HG03439 (cell line): ENCODE results near the gene ZNF516.
"Not testable (repeated sequence)": the region's sequence is repeated elsewhere in the genome, so short reads cannot be mapped to it uniquely, and the experiment has no call there.

Experiments
- ATAC-seq: cut with Tn5 transposase; IDR thresholded peaks from one replicate; pipeline ENCODE4 v1.9.1; 2021; ENCODE audit warnings: mild to moderate bottlenecking, moderate library complexity; ENCODE audit not compliant: unreplicated experiment

ZNF516 gene

DNA sequence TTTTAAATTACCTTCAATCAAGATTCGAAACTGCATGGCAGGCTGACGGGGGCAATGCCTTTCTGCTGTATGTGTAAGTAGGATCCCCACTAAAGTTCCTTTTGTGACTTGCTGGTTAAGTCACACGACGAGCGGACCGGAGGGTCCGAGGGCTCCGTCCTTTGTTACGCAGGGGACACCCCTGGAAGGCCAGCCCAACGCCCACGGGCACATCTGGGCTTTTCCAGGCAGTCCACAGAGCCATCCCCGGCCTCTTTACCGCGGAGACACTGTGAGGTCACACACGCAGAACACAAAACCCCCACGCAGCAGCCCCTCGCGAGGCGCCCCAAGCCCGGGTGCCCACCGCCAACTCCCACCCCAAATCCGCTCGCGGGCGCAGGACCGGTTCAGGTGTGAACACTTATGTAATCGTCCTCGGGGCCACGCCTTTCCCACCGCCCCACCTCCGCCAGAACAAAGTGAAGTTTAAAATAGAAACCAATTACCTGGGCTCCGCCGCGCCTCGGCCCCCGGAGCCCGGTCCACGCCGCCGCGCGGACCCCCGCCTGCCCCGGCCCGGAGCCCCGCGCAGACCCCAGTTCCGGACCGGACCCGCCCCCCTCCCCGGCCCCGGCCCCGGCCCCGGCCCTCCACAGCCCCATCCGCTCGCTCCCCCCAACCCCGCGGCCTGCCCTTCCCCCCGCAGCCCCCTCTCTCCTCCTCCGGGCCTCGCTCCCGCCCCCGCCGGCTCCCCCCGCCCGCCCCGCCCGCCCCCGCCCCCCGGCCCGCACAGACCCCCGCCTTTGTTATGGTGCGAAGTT, 4.2 kb downstream of the ZNF516 start:
- no peak for ATAC-seq

DNA sequence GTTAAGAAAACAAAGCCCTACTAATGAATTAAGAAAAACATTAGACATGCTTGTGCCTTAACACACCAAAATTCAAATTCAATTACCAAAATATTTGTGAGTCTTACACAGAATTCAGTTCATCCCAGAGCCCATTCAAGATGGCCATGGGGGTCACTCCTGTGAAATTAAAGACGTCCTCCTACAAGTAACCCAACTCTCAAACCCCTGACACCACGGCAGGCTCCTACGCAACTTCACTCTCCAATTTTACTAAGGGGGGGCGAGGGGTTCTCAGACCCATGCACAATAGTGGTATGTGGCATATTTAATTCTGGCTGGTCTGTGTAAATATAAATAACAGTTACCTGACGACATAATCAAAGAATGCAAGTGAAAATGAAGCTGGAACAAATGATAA, 5.0 kb downstream of the ZNF516 start:
- ATAC-seq, result no peak

DNA sequence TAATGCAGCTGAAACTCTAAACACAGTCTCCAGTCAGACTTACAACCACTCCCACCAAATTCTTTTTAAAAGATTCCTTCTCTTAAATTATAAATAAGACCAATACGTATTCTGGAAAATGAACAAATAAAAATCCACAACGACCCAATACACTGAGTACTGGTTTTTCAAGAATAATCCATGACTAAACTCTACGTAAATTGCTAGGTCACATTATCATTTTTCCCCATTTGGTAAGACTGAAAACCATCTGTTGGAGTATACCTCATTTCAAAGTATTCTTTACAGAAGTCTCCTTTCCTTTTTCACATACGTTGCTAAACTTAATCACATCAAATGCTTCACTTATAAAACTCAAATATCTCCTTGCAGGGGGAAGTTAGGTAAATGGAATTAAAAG, 6.0 kb downstream of the ZNF516 start:
- no peak for ATAC-seq

DNA sequence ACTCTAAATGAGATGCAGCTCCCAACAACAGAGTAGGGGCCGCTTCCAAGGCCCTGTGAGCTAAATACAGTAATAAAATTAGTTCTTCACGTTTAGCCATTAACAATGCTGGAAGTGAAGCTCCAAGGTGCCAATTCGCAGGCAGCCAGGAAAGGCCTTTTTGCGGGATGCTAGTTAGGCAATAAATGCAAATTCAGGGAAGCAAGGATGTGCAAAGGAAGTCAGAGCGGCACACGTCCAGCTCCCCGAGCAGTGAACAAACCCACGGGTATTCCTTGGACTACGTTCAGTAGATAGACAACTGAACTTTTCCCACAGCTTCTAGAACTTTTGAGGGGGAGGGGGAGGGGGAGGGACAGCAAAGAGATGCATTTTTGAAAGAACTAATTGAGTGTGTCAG, 6.9 kb downstream of the ZNF516 start:
- no peak for ATAC-seq

DNA sequence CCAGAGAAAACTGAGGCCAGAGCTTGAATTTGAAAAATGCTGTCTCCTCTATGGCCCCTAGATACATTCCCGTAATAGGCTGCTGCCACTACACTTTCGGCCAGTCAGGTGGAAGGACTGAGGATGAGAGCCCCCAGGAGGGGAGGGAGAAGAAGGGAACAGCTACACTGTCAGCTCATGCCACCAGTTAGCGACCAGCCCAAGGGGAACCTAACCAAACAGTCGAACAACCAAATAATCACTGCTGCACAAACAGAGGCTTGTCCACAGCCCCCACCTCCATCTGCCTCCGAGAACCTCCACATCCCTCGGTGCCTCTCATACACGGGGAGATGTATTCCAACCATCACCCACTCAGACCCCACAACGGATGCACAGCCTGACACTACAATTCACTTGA, 7.3 kb downstream of the ZNF516 start:
- no peak for ATAC-seq

DNA sequence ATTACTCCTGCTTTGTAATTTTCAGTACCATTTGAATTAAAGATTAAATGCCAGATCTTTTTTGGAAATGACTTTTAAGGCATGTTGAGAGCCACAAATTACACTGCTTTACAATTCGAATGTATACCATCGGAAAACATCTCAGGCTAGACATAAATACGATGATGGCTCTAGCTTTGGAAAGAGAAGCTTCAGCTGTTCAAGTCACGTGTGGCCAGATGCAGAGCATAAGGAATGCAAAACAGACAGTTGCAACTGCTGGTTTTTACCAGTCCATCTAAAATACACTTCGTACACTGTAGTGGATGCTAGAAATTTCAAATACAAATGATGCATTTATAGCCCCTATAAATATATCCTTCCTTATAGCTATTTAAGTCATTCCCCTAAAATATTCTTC, 8.0 kb downstream of the ZNF516 start:
- no peak for ATAC-seq

DNA sequence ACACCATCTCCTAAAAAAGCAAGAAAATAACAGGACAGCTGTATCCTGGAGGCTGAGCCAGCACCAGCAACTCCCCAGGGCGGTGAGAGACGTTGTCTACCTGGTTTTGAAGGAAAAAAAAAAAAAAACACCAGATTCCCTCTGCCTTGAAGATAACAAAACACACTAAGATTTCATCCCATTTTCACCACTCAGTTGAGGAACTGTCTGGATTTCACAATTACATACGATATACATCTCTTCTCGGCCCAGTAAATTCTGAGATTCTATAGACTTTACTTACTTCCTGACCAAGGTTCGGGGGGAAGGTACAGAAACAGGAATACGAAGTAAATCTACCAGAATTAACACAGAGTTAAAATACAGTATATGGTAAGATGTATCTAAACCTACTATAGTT, 8.5 kb downstream of the ZNF516 start:
- ATAC-seq, result no peak

DNA sequence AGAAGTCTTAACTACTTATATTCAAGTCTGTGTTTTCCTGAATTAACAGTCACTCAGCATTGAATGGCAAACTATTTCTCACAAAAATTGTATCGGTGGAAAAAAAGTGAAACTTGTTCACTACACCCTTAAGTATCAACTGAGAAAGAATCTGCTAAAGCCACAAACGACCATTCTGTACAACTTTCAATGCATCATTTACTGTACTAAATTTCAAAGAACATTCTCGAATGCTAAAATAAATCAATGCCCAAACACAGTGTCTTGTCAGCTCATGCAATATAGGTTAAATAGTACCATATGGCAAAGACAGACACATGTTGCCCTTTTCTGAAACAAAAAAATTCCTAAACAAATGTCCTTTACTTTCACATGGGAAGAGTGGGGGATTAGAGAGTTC, 9.0 kb downstream of the ZNF516 start:
- no peak for ATAC-seq

DNA sequence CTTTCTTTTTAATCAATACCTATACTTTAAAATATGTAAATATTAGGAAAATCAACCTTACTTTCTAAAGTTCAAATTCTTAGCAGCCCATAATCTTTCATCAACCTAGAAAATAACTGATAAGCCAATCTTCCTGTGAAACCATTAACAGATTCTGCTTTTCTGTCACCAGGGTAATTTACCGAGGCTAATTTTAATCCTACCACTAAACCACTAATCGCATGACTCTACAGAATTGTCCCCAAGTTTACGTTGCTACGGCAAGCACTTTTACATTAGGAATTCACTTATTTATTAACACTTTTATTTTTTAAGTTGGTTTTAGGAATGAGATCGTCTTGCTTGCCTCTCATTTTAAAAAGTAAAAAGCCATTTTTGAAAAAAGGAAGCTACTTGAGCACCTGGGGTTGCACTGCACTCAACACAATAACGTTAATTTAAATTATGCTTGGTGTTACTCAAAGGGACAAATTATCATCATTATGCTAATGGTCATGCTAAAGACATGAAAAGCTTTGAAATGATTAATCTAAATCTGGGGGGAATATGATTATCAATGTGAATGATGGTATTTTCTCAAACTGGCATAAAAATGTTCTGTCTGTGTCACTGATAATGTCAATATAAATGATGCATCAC, 10.2 kb downstream of the ZNF516 start:
- ATAC-seq, result no peak

DNA sequence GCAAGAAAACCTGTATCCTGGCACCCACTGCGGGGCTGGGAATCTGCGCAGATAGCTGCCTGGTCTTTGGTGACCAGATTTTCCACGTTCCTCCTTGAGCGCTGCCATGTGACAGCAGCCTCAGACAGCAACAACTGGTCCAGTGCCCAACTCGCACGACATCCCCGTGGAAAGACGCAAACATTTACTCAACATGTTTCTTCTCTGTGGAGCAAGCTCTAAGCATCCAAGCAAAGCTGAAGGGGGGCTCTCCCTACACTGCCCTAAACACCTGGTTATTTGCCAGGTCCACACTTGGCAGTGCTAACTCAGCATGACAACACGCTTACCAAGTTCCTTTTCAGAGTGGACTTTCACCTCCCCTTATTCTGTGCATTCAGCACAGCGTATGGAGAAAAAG, 11.3 kb downstream of the ZNF516 start:
- no peak for ATAC-seq

DNA sequence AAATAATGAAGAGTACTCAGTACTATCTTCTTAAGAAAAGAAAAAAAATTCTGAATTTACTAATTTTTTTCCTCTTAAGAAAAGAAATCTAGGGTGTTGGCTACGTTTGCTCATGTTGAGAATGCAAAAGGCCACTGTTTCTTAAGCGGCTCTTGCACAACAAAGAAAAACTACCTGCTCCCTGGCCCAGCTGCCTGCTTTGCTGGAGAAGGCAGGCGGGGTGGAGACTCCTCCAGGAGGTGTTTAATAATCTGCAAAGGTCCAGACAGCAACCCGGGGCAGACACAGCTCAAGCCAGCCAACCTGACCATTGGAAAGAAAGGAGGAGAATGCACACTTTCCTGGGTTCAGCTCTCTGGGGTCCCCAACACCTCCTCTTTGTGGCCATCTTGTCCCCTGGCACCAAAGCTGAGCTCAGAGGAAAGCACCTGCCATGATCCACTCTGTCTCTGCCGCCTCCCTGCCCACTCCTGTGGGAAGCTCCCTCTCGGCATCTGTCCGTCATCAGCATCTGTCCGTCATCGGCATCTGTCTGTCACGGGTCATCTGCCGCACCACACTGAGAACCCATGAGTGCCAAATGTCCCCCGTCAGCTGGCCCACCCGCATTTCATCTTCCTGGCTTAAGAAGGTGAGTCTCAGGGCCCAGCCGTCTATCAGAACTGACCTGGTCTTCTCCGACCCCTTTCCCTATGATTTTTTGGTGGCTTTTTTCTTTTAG, 11.9 kb downstream of the ZNF516 start:
- no peak for ATAC-seq

DNA sequence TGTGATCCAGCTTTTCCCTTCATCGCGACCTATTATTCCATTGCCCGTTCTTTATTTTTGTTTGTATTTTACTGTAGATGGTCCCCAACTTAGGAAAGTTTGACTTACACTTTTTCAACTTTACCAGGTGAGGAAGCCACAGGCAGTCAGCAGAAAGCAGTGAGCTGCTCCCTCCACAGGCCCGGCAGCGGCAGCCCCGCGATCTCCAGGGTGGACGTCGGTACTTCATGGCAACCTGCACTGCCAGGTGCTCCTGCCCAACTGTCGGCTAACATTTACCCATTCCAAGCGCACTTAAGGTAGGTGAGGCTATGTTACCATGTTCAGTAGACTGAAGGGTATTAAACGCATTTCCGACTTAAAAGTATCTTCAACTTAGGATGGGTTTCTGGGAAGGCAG, 12.8 kb downstream of the ZNF516 start:
- no peak for ATAC-seq

DNA sequence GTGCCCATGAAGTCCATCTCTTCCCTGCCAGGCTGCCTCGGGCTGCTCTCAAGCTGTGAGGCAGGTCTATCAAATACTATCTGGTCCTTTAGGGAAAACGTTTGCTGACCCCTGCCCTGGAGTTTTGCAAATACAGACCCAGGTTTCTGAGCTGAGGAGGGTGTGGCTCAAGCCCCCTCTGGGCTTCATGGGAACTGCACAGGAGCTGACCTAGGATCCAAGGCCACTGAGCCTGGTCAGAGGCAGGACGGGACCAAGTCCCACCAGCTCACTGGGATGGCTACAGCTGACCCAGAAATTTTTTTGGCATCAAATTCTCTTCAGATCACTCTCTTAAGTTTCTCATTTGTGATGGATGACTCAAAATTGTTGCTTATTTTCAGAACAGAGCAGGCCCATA, 14.1 kb downstream of the ZNF516 start:
- ATAC-seq, result no peak

DNA sequence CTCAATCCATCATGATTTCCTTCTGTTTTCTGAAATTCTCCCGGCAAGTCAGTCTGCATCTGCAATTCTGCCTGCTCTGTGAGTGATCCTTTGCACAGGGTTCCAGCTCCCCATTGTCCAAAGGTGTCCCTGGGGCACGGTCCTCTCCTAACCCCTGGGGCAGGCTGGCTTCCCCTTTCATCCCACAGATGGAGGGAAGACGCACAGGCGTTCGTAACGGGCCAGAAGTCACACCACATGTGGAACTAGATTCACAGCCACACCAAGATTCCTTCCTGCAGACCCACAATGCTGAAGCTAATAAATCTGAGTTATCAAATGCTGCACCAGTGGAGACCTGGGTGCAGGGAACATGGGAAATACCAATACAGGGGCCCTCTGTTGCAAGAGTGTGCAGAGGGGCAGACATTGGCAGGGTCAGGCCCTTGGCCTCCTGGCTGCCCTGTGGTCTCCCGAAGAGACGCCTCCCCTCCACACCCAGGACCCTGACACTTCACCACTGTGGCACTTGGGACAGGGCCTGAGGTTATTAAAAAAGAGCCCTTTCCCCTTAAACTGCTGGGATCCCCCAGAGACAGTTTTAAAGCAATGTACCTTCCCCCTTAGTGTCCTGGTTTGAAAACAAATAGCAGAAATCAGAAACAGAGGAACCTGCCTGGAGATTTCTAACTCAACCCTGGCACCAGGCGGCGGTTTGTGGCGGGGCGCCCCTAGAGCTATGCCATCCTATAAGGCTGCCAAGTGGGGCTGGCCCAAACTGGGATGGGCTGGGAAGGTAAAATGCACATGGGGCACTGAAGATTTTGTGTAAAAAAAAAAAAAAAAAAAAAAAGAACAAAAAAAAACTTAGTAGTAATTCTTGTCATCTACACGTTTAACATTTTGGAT, 15.4 kb downstream of the ZNF516 start:
- no peak for ATAC-seq

DNA sequence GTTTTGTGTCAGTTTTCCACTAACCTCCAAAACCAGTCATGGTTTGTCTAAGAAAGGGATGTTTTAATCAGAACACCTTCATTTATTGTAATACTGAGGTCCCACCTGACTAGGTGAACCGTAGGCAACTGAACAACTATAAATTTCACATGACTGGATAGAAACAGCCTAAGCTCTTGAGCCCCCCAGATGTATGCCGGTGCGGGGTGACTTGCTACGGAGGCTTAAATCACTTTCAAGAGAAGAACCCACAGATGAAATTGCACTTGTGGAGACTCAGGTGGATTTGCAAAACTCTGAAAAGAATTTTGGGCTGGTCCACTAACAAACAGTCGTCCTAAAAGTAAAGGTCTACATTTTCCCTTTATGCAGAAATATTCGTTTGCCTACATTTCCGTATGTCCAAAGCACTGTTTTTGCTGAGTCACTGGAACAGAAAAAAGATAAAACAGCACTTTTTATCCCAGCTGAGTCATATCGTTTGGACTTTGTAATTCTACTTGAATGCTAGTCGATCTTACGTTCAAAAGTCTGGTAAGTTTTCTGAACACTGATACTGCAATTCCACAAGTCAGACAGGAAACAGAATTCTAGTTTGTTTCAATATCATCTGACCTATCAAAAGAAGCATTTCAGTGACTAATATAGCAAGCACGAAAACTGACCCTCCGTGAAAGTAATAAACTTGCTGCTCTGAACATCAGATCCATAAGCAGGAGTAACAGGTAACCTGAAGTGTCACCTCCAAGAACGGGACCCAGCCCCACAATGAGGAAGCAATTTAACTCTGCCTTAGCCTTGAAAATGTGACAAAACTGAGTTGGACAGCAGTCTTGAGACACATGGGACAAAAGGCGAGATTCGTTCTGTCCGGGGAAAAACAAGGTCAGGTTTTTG, 18.1 kb downstream of the ZNF516 start:
- ATAC-seq, result peak; percentile 53

DNA sequence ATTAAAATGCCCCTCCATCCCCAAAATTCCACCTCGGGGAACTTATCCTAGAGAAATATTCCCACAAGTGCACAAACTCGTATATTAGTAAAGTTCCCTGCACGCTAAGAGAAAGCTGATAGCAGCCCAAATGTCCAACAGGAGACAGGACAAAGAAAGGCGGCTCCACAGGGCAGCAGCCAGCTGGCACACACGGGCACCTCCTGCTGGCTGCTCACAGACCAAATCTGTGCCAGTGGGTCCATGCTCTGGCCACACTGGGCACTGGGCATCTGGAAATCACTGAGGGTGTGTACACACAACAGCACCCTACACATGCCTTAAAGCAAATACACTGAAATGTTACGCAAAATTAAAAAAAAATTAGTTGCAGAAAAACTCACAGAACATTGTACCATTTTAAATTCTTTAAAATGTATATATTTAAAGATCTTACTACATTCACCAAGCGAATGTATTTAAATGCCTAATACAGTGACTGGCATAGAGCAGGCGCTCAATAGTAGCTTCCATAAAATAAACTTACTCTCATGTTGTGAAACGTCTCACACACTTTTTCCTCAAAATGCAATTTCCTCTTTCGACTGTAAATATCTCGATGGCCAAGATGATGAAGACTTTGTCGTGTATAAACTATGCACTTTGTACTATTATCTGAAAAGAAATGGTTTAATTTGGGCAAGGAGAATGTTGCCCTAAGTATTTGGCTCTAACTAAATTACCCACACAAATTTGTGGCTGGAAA, 19.4 kb downstream of the ZNF516 start:
- no peak for ATAC-seq

DNA sequence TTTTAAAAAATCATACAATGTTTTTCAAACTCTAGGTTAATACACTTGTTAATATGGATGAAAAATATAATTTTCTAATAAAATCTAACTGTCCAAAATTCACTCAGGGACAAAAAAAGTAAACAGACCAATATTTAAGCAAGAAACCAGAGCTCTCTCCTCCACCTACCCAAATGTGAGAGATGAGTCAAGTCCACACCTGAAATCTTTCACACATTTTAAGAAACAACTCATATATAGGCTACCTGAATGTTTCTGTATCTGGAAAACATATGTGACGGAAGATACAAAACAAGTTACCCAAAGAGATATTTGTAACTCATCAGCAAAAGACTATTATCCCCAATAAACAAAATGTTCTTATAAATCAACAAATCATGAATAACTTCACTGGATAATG, 20.2 kb downstream of the ZNF516 start:
- ATAC-seq, result no peak

DNA sequence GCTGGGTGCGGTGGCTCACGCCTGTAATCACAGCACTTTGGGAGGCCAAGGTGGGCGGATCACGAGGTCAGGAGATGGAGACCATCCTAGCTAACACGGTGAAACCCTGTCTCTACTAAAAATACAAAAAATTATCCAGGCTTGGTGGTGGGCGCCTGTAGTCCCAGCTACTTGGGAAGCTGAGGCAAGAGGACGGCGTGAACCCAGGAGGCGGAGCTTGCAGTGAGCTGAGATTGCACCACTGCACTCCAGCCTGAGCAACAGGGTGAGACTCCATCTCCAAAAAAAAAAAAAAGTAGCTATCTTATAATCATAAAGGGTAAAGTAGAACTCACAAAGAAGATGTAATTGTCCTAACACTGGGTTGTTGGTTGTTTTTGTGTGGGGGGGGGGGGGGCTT, 21.5 kb downstream of the ZNF516 start:
- not testable (repeated sequence) for ATAC-seq

DNA sequence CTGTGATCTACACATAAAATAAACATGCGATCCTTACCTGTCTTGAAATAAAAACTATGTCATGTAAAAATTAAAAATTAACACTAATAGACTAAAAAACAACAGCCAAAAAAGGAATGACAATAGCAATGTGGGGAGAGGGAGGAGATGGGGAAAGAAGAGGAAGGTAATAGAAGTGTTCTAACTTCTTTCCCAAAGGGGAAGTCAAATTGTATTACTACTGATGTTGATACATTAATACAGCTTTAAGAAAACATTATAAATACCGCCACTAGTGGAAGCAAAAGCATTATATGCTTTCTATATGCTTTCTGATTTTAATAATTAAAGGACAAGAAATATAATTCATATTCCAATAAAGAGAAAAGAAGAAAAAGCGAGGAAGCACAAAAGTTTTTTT, 22.2 kb downstream of the ZNF516 start:
- no peak for ATAC-seq
